Endodermal cell (in vitro differentiated cells): ENCODE data around the gene ACTN4. TPM values are rescaled to one million over a fixed set of nuclear protein-coding genes. Genes with fewer than 3 reads are reported as not detected.

Experiments used
- DNase-seq: peaks from one replicate; pipeline ENCODE4 v3.0.0-alpha.2; 2017
- H3K27ac ChIP-seq: 2 replicates; pipeline ENCODE4 v1.5.1; 2013; ENCODE audit warnings: mild to moderate bottlenecking, low read depth, low read length, moderate library complexity
- H3K27me3 ChIP-seq: 2 replicates; pipeline ENCODE4 v1.6.1; 2013; ENCODE audit warnings: mild to moderate bottlenecking, low read length, moderate library complexity; ENCODE audit not compliant: insufficient read depth, control insufficient read depth, poor library complexity, severe bottlenecking
- H3K36me3 ChIP-seq: 2 replicates; pipeline ENCODE4 v1.7.0; 2013; ENCODE audit warnings: mild to moderate bottlenecking, low read length, moderate library complexity; ENCODE audit not compliant: control insufficient read depth, insufficient read depth
- H3K4me1 ChIP-seq: one replicate; pipeline ENCODE4 v1.7.0; 2013; ENCODE audit warnings: low read length; ENCODE audit not compliant: control insufficient read depth, insufficient read depth
- H3K4me3 ChIP-seq: 2 replicates; pipeline ENCODE4 v1.5.1; 2013; ENCODE audit warnings: mild to moderate bottlenecking, low read length, moderate library complexity
- H3K9ac ChIP-seq: 2 replicates; pipeline ENCODE4 v1.6.1; 2013; ENCODE audit warnings: mild to moderate bottlenecking, low read length, moderate library complexity; ENCODE audit not compliant: poor library complexity, severe bottlenecking; ENCODE audit errors: extremely low read depth
- H3K9me3 ChIP-seq: 2 replicates; pipeline ENCODE4 v1.6.1; 2013; ENCODE audit warnings: mild to moderate bottlenecking, low read length, moderate library complexity; ENCODE audit not compliant: control insufficient read depth
- H3K27ac Mint-ChIP-seq: 2 replicates; pipeline ENCODE4 v1.8.0; 2020; ENCODE audit warnings: mixed read lengths
- H3K27me3 Mint-ChIP-seq: 2 replicates; pipeline ENCODE4 v1.8.0; 2021; ENCODE audit warnings: mild to moderate bottlenecking, mixed read lengths; ENCODE audit not compliant: insufficient read depth
- H3K36me3 Mint-ChIP-seq: 2 replicates; pipeline ENCODE4 v1.8.0; 2020; ENCODE audit warnings: low read depth, mixed read lengths
- H3K4me1 Mint-ChIP-seq: 2 replicates; pipeline ENCODE4 v1.8.0; 2020; ENCODE audit warnings: mixed read lengths
- H3K4me3 Mint-ChIP-seq: 2 replicates; pipeline ENCODE4 v1.8.0; 2020; ENCODE audit warnings: mild to moderate bottlenecking, moderate library complexity, mixed read lengths
- H3K9me3 Mint-ChIP-seq: 2 replicates; pipeline ENCODE4 v1.8.0; 2020; ENCODE audit warnings: mild to moderate bottlenecking, mixed read lengths
- WGBS, 2 experiments: methylation state at CpG; one replicate each; pipeline versions ENCODE4 v1.1.5 to v1.1.7; 2013; ENCODE audit warnings: missing lambda C conversion rate in 2 of 2, mixed read lengths in 1 of 2; ENCODE audit not compliant: insufficient coverage in 1 of 2, insufficient read length in 1 of 2; 5-methylcytosine and 5-hydroxymethylcytosine counted together
- total RNA-seq, 2 donors: library from RNA; stranded (reverse); fragmentation: NEBNext Ultra II Directional in 1 of 2; extraction: Animal tissue kit (Norgen Biotek cat#: 25700) in 1 of 2; gene quantifications; 2 replicates in 1 of 2; 3 replicates in 1 of 2; pipeline ENCODE4 v1.2.1, GENCODE V29; 2021
- TF ChIP-seq, protein P1 (sequence below): fragments of 200-600 bp; sonication (generic); conservative IDR thresholded peaks from 2 replicates; pipeline ENCODE4 v1.5.0; 2021; ENCODE audit warnings: antibody characterized with exemption, mild to moderate bottlenecking

The ACTN4 gene
- total RNA-seq, 2 donors from 2014 or later, result 378 to 437 TPM

DNA sequence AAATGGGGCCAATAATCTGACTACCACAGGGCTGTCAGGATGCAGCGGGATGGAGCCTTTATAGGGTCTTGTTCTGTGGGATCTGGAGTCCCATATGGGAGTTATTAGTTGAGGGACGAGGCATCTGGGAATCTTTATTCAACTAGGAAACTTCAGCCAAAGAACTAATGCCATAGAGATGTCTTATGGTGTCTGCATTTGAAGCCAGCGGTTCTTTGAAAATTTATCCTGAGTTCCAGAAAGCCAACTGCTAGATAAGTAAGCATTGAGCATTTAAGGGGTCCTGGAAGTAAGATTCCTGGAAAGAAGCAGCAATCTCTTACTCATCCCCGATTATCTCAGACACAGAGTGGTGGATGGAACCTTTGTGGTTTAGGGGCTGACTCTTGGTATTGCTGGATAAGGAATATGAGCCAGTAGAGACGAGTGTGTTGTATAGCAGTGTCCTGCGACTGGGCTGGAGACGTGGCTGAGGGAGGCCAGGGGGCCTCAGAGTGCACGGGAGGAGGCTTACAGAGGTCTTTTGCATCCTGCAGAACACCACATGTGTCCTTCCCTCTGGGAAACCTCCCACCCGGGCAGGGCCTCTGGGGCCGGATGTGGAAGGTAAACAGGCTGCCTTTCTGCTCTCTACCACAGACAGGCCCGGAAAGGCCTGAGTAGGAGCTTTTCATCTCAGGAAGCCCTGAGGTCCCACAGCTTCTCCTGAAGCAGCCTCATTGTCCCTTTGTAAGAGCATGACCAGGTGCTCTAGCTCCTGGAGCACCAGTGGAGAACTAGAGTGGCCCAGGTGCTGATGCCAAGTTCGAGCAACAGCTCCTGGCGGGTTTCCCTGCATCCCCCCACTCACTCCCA, 28.8 kb downstream of the ACTN4 start:
- DNase-seq, result no peak
- Histone ChIP-seq H3K4me3 (no peak overlapping the region), H3K9ac (no peak overlapping the region), H3K4me1 (peaks cover 5% of the 10 kb centered on the region), H3K36me3 (peaks cover 39% of the 10 kb centered on the region), H3K27me3 (no peaks in the 10 kb centered on the region), H3K27ac (no peak overlapping the region), H3K9me3 (no peaks in the 10 kb centered on the region)
- H3K4me1 Mint-ChIP-seq, result peaks cover 46% of the 10 kb centered on the region
- no peaks in the 10 kb centered on the region for H3K27me3 Mint-ChIP-seq
- 93 to 96% methylated on average over 7 to 13 of the region's 13 CpGs for whole genome bisulfite sequencing, 2 experiments
- peaks cover 32% of the 10 kb centered on the region for H3K36me3 Mint-ChIP-seq
- TF ChIP-seq, protein P1, sequence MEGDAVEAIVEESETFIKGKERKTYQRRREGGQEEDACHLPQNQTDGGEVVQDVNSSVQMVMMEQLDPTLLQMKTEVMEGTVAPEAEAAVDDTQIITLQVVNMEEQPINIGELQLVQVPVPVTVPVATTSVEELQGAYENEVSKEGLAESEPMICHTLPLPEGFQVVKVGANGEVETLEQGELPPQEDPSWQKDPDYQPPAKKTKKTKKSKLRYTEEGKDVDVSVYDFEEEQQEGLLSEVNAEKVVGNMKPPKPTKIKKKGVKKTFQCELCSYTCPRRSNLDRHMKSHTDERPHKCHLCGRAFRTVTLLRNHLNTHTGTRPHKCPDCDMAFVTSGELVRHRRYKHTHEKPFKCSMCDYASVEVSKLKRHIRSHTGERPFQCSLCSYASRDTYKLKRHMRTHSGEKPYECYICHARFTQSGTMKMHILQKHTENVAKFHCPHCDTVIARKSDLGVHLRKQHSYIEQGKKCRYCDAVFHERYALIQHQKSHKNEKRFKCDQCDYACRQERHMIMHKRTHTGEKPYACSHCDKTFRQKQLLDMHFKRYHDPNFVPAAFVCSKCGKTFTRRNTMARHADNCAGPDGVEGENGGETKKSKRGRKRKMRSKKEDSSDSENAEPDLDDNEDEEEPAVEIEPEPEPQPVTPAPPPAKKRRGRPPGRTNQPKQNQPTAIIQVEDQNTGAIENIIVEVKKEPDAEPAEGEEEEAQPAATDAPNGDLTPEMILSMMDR, result no peak
- H3K27ac Mint-ChIP-seq, result peak overlapping the region; percentile 61
- no peak overlapping the region for H3K4me3 Mint-ChIP-seq
- no peaks in the 10 kb centered on the region for H3K9me3 Mint-ChIP-seq

DNA sequence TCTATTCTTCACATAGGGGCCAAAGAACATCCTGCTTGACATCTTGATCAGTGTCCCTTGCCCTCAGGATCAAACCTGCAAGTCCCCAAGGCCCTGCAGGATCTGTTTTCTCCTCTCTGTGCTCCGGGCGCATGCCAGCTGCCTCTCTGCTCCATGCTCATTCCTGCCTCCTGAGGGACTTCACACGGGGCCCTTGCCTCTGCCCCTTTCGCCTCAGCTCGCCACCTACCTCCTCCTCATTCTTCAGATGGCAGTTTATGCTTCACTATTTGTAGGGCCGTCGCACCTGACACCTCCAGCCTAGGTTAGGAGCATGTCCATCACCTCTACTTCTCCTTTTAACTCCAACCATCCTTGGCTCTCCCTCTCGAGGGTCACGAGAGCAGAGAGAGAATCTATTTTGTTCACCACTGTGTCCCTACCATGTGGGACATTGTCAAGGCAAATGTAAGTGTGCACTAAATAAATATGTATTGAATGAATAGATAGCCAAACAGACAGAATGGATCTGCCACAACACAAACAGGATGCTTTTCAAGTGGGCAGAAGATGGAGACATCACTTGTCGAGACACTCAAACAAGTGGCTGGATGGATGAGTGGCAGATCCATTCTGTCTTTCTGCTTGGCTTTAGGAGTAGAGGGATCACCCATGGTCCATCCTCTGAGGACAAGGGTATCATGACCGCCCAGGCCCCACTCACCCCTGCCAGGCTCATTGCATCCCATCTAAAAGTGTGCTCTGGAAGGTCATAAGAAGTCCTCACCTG, 29.6 kb downstream of the ACTN4 start:
- Histone ChIP-seq H3K9me3 (no peaks in the 10 kb centered on the region), H3K27ac (no peak overlapping the region), H3K27me3 (no peaks in the 10 kb centered on the region), H3K36me3 (peaks cover 46% of the 10 kb centered on the region), H3K4me3 (no peak overlapping the region), H3K9ac (no peak overlapping the region), H3K4me1 (no peaks in the 10 kb centered on the region)
- peaks cover 36% of the 10 kb centered on the region for H3K36me3 Mint-ChIP-seq
- H3K27ac Mint-ChIP-seq, result peak overlapping the region; percentile 61
- H3K27me3 Mint-ChIP-seq, result no peaks in the 10 kb centered on the region
- no peak overlapping the region for H3K4me3 Mint-ChIP-seq
- no peak for DNase-seq
- no peaks in the 10 kb centered on the region for H3K9me3 Mint-ChIP-seq
- H3K4me1 Mint-ChIP-seq, result peaks cover 42% of the 10 kb centered on the region
- TF ChIP-seq, protein P1, result no peak
- WGBS, 2 experiments, result 93 to 99% methylated on average over 9 to 11 of the region's 11 CpGs

DNA sequence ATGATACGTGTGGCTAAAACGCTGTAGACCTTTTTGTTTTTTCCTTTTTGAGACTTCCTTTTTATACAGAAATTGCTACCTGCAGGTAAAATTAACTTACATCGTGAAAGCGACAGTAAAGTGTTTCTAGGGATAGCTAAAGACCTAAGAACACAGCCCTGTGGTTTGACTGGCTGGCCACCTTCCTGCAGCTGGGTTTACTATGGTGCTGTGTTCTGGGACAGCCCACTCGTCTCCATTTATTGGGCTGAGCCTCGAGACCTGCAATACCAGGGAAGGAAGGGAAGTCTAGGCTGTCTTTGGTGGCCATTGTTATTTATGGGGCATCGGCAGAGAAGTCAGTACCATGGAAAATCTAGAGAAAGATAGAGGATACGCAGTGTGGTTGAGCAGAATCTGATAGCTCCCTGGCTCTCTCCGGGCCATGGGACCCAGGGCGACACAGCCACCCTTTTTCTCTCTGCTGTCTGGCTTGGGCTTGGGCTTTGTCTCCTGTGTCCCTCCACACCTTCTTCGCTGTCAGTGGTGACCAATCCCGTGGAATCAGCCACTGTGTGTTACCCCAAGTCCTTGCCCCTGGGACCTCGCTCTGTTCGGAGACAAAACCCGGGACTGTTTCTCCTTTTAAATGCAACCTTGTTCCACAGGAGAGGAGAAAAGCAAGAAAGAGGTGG, 30.9 kb downstream of the ACTN4 start:
- no peak overlapping the region for H3K4me3 ChIP-seq
- no peak for DNase-seq
- H3K36me3 Mint-ChIP-seq, result peaks cover 49% of the 10 kb centered on the region
- H3K4me1 ChIP-seq, result peaks cover 6% of the 10 kb centered on the region
- no peak overlapping the region for H3K27ac ChIP-seq
- H3K4me3 Mint-ChIP-seq, result no peak overlapping the region
- H3K27me3 ChIP-seq, result no peaks in the 10 kb centered on the region
- H3K4me1 Mint-ChIP-seq, result peaks cover 50% of the 10 kb centered on the region
- WGBS, 2 experiments, result 92 to 95% methylated on average over 10 to 15 of the region's 15 CpGs
- no peak overlapping the region for H3K9ac ChIP-seq
- H3K27me3 Mint-ChIP-seq, result no peaks in the 10 kb centered on the region
- H3K9me3 ChIP-seq, result no peaks in the 10 kb centered on the region
- peak overlapping the region; percentile 75 for H3K27ac Mint-ChIP-seq
- H3K36me3 ChIP-seq, result peaks cover 57% of the 10 kb centered on the region
- H3K9me3 Mint-ChIP-seq, result peaks cover 4% of the 10 kb centered on the region
- TF ChIP-seq, protein P1, result no peak
